ENCODE results near the gene PCDH12. TPM values are rescaled to one million over a fixed set of nuclear protein-coding genes. Genes with fewer than 3 reads are reported as not detected.

Gene PCDH12
- polyA plus RNA-seq, 1 of the 3 experiments (the other 2 are of a cell fraction) = 0.02 TPM

DNA sequence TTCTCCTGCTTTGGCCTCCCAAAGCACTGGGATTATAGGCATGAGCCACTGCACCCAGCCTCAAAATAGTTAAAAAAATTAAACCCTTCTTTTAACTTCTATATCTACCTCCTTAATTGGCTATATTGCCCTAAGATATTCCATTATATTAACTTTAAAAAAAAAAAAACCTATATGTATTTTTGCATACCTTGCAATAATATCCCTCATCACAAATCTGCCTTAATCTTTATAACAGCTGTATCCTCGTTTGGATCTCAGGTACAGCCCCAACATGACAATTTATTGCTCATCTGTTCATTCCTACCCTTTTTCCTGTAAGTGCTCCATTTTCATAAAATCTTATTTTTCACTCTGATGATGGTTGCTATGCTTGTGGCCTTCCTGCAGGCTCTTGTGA is 42.2 kb upstream of the PCDH12 start (continued):
- TF ChIP-seq TEAD4 (IDR thresholded peaks at IDR 0.05; ENCODE audit: borderline replicate concordance, insufficient read depth) = no peak

GRCh38 chr5:141997358-141997960 is 39.5 kb upstream of the PCDH12 start:
- Histone ChIP-seq H4K20me1 (ENCODE audit: insufficient read depth) (peaks cover 5% of the 10 kb centered on the region; the same call in 1 of the 2 replicates), H3K9me2 (no peaks in the 10 kb centered on the region), H3K9me3 (no peaks in the 10 kb centered on the region), H3K27ac (ENCODE audit: low read depth in 2 of 2, low read length in 1 of 2) (no peak overlapping the region), H3K9ac (no peak overlapping the region), H3K4me1 (ENCODE audit: control insufficient read depth in 1 of 2, insufficient read depth in 2 of 2, low read depth in 1 of 2, low read length in 1 of 2) (no peaks in the 10 kb centered on the region), H3K79me2 (ENCODE audit: insufficient read depth) (no peaks in the 10 kb centered on the region), H3F3A (replicated peaks; ENCODE audit: insufficient read depth) (peaks cover 7% of the 10 kb centered on the region), H3K4me2 (no peak overlapping the region), H3K36me3 (replicated peaks in 1 of 2; ENCODE audit: control insufficient read depth in 1 of 2, insufficient read depth in 2 of 2, low read length in 1 of 2) (peaks cover 29 to 59% of the 10 kb centered on the region in 2 experiments), H2AFZ (ENCODE audit: low read depth) (no peak overlapping the region), H3K27me3 (ENCODE audit: insufficient read depth) (no peaks in the 10 kb centered on the region), H3K4me3 (ENCODE audit: low read depth in 2 of 2, low read length in 1 of 2) (no peak overlapping the region)
- CTCF ChIA-PET = interaction anchor here (0.6 to 11.6 kb wide), 7 partner anchors 13 to 332 kb away, joined by 3 to 164 read pairs (median 3); partner anchors contain the start of gene RNF14
- WGBS (ENCODE audit: low lambda C conversion rate) = 78% methylated on average over 6 of the region's 6 CpGs
- TF ChIP-seq FOXJ3 (CRISPR knock-in tag; IDR thresholded peaks at IDR 0.05) (no peak), MEF2A (IDR thresholded peaks at IDR 0.05; ENCODE audit: borderline replicate concordance, low read depth) (no peak)
- POLR2A ChIA-PET = no interaction called here
- DNase-seq = no peak

GRCh38 chr5:141995656-141996055 is 37.7 kb upstream of the PCDH12 start:
- Histone ChIP-seq H3K9me3 (no peaks in the 10 kb centered on the region), H4K20me1 (ENCODE audit: insufficient read depth) (peaks cover 9% of the 10 kb centered on the region), H3F3A (replicated peaks; ENCODE audit: insufficient read depth) (peaks cover 11% of the 10 kb centered on the region), H3K4me2 (no peak overlapping the region), H3K27me3 (ENCODE audit: insufficient read depth) (no peaks in the 10 kb centered on the region), H3K27ac (ENCODE audit: low read depth in 2 of 2, low read length in 1 of 2) (no peak overlapping the region), H3K4me3 (ENCODE audit: low read depth in 2 of 2, low read length in 1 of 2) (no peak overlapping the region), H3K36me3 (replicated peaks in 1 of 2; ENCODE audit: control insufficient read depth in 1 of 2, insufficient read depth in 2 of 2, low read length in 1 of 2) (peaks cover 25 to 49% of the 10 kb centered on the region in 2 experiments), H3K79me2 (ENCODE audit: insufficient read depth) (no peaks in the 10 kb centered on the region), H2AFZ (ENCODE audit: low read depth) (no peak overlapping the region), H3K4me1 (ENCODE audit: control insufficient read depth in 1 of 2, insufficient read depth in 2 of 2, low read depth in 1 of 2, low read length in 1 of 2) (no peaks in the 10 kb centered on the region), H3K9ac (no peak overlapping the region), H3K9me2 (no peaks in the 10 kb centered on the region)
- whole genome bisulfite sequencing (ENCODE audit: low lambda C conversion rate) = 97% methylated on average over 3 of the region's 3 CpGs
- no peak for TF ChIP-seq MEF2A (IDR thresholded peaks at IDR 0.05; ENCODE audit: borderline replicate concordance, low read depth)
- TF ChIP-seq, protein P1, sequence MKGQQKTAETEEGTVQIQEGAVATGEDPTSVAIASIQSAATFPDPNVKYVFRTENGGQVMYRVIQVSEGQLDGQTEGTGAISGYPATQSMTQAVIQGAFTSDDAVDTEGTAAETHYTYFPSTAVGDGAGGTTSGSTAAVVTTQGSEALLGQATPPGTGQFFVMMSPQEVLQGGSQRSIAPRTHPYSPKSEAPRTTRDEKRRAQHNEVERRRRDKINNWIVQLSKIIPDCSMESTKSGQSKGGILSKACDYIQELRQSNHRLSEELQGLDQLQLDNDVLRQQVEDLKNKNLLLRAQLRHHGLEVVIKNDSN (IDR thresholded peaks at IDR 0.05; ENCODE audit: borderline replicate concordance, low read depth) = no peak
- CTCF ChIA-PET = interaction anchor here (0.7 to 11.6 kb wide), 9 partner anchors 10 to 660 kb away, joined by 3 to 164 read pairs (median 4); partner anchors contain the start of gene GNPDA1
- POLR2A ChIA-PET = no interaction called here
- DNase-seq = no peak

- Histone ChIP-seq H3K79me2 (ENCODE audit: insufficient read depth) (no peaks in the 10 kb centered on the region), H2AFZ (ENCODE audit: low read depth) (no peak overlapping the region), H3K4me1 (ENCODE audit: control insufficient read depth in 1 of 2, insufficient read depth in 2 of 2, low read depth in 1 of 2, low read length in 1 of 2) (no peaks in the 10 kb centered on the region), H3F3A (replicated peaks; ENCODE audit: insufficient read depth) (peaks cover 13% of the 10 kb centered on the region), H3K9ac (no peak overlapping the region), H3K9me3 (no peaks in the 10 kb centered on the region), H3K27me3 (ENCODE audit: insufficient read depth) (no peaks in the 10 kb centered on the region), H3K36me3 (replicated peaks in 1 of 2; ENCODE audit: control insufficient read depth in 1 of 2, insufficient read depth in 2 of 2, low read length in 1 of 2) (peaks cover 33 to 47% of the 10 kb centered on the region in 2 experiments), H3K27ac (ENCODE audit: low read depth in 2 of 2, low read length in 1 of 2) (no peak overlapping the region), H4K20me1 (ENCODE audit: insufficient read depth) (peaks cover 9% of the 10 kb centered on the region), H3K4me2 (no peak overlapping the region), H3K4me3 (ENCODE audit: low read depth in 2 of 2, low read length in 1 of 2) (no peak overlapping the region), H3K9me2 (no peaks in the 10 kb centered on the region)
- no peak for DNase-seq
- TF ChIP-seq FOXJ3 (CRISPR knock-in tag; IDR thresholded peaks at IDR 0.05) = no peak
- TF ChIP-seq IRF3 (IDR thresholded peaks at IDR 0.05; ENCODE audit: low read depth, low read length) = no peak
- TF ChIP-seq YY1 (IDR thresholded peaks at IDR 0.05; ENCODE audit: low read depth) = no peak
- TF ChIP-seq FOSL2 (IDR thresholded peaks at IDR 0.05; ENCODE audit: borderline replicate concordance, low read depth) = no peak
- no peak for TF ChIP-seq TEAD4 (IDR thresholded peaks at IDR 0.05; ENCODE audit: borderline replicate concordance, insufficient read depth)
- TF ChIP-seq GATA2 (CRISPR knock-in tag; IDR thresholded peaks at IDR 0.05) = no peak
- no peak for TF ChIP-seq NRF1 (IDR thresholded peaks at IDR 0.05; ENCODE audit: low read depth, low read length)
- no peak for TF ChIP-seq ELF1 (IDR thresholded peaks at IDR 0.05)
- POLR2A ChIA-PET = interaction anchor here (0.7 kb wide), 1 partner anchor 327 kb away, joined by 3 read pairs; no protein-coding TSS in a partner anchor
- CTCF ChIA-PET = interaction anchor here (0.7 to 11.6 kb wide), 9 partner anchors 9 to 661 kb away, joined by 3 to 164 read pairs (median 4); partner anchors contain the start of gene GNPDA1
- WGBS (ENCODE audit: low lambda C conversion rate) = 75% methylated on average over 4 of the region's 4 CpGs
These were observed 36.6 kb upstream of the PCDH12 start for GRCh38 chr5:141994511-141995136.

Data from SK-N-SH (cell line).